Pancreas (tissue), 10 donors: ENCODE measurements around the gene DGKI. TPM values are rescaled to one million over a fixed set of nuclear protein-coding genes. Genes with fewer than 3 reads are reported as not detected.
"Not testable (repeated sequence)": the region's sequence is repeated elsewhere in the genome, so short reads cannot be mapped to it uniquely, and the experiment has no call there.

Experiments
- ATAC-seq, 4 donors: fragments of 200-7000 bp; cut with Tn5 transposase; one replicate each; pipeline versions ENCODE4 v1.8.0 to v1.9.1; 2020; ENCODE audit warnings: mild to moderate bottlenecking in 4 of 4, moderate library complexity in 4 of 4
- DNase-seq, 6 donors: peaks; one replicate each; pipeline ENCODE4 v3.0.0-alpha.2; 2020
- FAIRE-seq: peaks from 2 replicates; lab custom pipeline; 2012; peaks lifted over from hg19 to GRCh38; lab: Jason Lieb, UNC
- H3K27ac ChIP-seq, 4 donors: fragments of 200-600 bp; sonication (generic); 1 replicate in 3 of 4; 2 replicates in 1 of 4; pipeline versions ENCODE4 v1.5.0 to v1.8.0; 2020
- H3K27me3 ChIP-seq, 4 donors: fragments of 200-600 bp; one replicate each; pipeline ENCODE4 v1.8.0; 2021
- H3K36me3 ChIP-seq, 3 donors: fragments of 200-600 bp; sonication (generic) in 1 of 3; one replicate each; pipeline versions ENCODE4 v1.5.0 to v1.8.0; 2020 to 2021
- H3K4me1 ChIP-seq, 3 donors: fragments of 200-600 bp; one replicate each; pipeline ENCODE4 v1.8.0; 2021
- H3K4me3 ChIP-seq, 4 donors: fragments of 200-600 bp; sonication (generic) in 2 of 4; one replicate each; pipeline versions ENCODE4 v1.5.0 to v1.8.0; 2020 to 2021
- H3K9me3 ChIP-seq, 4 donors: fragments of 200-600 bp; one replicate each; pipeline ENCODE4 v1.8.0; 2021
- WGBS, 2 donors: extraction: QIAGEN DNeasy Blood & Tissue Kit; methylation state at CpG; one replicate each; pipeline ENCODE4 v1.1.7; 2013; 5-methylcytosine and 5-hydroxymethylcytosine counted together
- intact Hi-C, 3 donors: fragments of 100-400 bp; cut with DNase I; formaldehyde crosslinking; loops; one replicate each; pipeline versions ENCODE4 v1.11.1 to v1.14.2; 2022
- polyA plus RNA-seq, 2 donors: library from polyadenylated mRNA; stranded (reverse); fragments of 200-250 nt; gene quantifications; one replicate each; pipeline ENCODE4 v1.2.3, GENCODE V29; 2013
- total RNA-seq, 6 donors: library from RNA; stranded (reverse); fragmentation: NEBNext Ultra II Directional in 4 of 6; extraction: Animal tissue kit (Norgen Biotek cat#: 25700) in 4 of 6; gene quantifications; one replicate each; pipeline versions ENCODE4 v1.2.1 to v1.2.4, GENCODE V29; 2021 to 2023
- TF ChIP-seq, protein P1 (sequence below), 4 donors: fragments of 200-600 bp; sonication (generic) in 3 of 4; IDR thresholded peaks; one replicate each; pipeline versions ENCODE4 v1.5.0 to v1.8.0; 2021; ENCODE audit warnings: antibody characterized with exemption in 4 of 4
- donor health status: healthy with polysubstance abuse.
- donor health status: DM: no; HTN: no; CAD: no; lungs with moderate emphysema.
- donor health status: DM: no; HTN: no; CAD: no.
- donor health status: control.
- donor health status: control.
- donor health status: Bipolar disorder and iron deficiency.
- donor health status: DM: yes; HTN: yes; CAD: no.
- donor health status: DM: no; HTN: no; CAD: no.
- donor health status: DM: no; HTN: no; CAD: no.
- donor health status: DM: yes; HTN: yes; CAD: no.

DGKI gene
- total and polyA plus RNA-seq, 8 donors, result 0.04 to 0.81 (median 0.15) TPM

DNA sequence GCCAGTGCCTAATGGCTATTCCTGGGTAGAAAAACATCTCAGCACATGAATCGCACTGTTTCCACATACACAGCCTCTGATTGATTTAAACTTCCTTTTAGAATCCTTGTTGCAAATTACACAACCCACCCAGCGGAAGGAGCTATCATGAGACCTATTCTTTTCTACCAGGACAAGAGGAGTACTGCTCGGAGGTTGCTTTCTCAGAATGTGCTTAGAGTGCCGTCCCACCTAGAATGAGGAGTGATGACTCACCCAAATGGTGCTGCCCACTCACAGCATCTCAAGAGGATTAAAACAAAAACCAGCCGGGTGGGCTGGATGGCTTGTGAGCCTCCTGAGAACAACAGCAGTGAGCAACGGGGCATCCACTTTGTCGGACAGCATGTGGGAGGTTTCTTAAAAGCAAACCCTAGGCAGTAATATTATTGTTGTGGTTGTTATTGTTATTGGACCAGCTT lies 128.9 kb downstream of the DGKI start:
- peaks cover 0 to 2% (median 0%) of the 10 kb centered on the region in 4 donors for H3K27me3 ChIP-seq
- H3K9me3 ChIP-seq, result no peaks in the 10 kb centered on the region
- H3K4me3 ChIP-seq, result no peak overlapping the region
- no peak for FAIRE-seq
- H3K4me1 ChIP-seq, result no peaks in the 10 kb centered on the region
- intact Hi-C loops, result no loop called here
- DNase-seq, result no peak
- ATAC-seq, result no peak
- H3K36me3 ChIP-seq, result no peaks in the 10 kb centered on the region
- TF ChIP-seq, protein P1, sequence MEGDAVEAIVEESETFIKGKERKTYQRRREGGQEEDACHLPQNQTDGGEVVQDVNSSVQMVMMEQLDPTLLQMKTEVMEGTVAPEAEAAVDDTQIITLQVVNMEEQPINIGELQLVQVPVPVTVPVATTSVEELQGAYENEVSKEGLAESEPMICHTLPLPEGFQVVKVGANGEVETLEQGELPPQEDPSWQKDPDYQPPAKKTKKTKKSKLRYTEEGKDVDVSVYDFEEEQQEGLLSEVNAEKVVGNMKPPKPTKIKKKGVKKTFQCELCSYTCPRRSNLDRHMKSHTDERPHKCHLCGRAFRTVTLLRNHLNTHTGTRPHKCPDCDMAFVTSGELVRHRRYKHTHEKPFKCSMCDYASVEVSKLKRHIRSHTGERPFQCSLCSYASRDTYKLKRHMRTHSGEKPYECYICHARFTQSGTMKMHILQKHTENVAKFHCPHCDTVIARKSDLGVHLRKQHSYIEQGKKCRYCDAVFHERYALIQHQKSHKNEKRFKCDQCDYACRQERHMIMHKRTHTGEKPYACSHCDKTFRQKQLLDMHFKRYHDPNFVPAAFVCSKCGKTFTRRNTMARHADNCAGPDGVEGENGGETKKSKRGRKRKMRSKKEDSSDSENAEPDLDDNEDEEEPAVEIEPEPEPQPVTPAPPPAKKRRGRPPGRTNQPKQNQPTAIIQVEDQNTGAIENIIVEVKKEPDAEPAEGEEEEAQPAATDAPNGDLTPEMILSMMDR (IDR thresholded peaks at IDR 0.05), result no peak
- WGBS, 2 donors, result 50 to 58% methylated on average over 7 of the region's 7 CpGs
- no peak overlapping the region for H3K27ac ChIP-seq

DNA sequence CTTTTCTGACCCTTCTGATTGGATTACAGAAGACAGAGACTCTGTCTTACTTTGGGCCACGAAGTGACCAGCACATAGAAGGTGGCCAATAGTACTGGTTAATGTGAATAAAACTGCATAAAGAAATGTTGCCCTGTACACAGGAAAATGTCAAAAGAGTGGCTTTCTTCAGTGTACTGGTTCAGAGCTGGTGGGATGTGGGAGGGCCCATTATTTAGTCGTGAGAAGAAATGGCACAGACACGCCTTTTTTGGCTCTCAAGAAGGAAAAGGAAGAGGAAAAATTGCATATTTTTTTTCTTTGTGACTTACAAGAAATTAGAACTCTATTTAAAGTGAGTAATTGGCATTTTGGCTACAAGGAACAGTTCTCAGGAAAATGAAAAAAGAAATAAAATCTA lies 129.7 kb downstream of the DGKI start:
- FAIRE-seq (no peak), DNase-seq (no peak), ATAC-seq (no peak)
- Histone ChIP-seq H3K27me3 (peaks cover 0 to 5% (median 0%) of the 10 kb centered on the region in 4 donors), H3K36me3 (no peaks in the 10 kb centered on the region), H3K9me3 (no peaks in the 10 kb centered on the region), H3K4me3 (no peak overlapping the region), H3K27ac (no peak overlapping the region), H3K4me1 (no peaks in the 10 kb centered on the region)
- WGBS, 2 donors, result 49 to 62% methylated on average over 3 of the region's 3 CpGs
- TF ChIP-seq, protein P1 (IDR thresholded peaks at IDR 0.05), result no peak
- intact Hi-C loops, result no loop called here

DNA sequence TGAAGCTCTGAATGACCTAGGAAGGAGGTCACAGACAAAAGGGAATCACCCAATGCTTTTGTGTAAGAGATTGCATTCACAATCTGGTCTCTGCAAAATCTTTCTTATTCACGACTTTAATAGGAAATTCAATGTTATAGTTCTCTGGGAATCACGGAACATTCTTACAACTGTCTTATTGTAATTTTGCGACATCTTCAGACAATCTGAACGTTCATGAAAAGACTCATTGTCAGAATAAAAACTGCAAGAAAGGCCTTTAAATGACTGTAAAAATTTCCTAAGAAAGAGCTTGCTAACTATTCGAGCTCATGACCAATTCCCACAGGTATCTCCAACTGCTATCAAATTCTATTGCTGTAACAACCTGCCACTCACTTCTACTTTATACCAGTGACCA lies 130.7 kb downstream of the DGKI start:
- FAIRE-seq (no peak), ATAC-seq (no peak), DNase-seq (no peak)
- Histone ChIP-seq H3K4me3 (no peak overlapping the region), H3K4me1 (no peaks in the 10 kb centered on the region), H3K27ac (no peak overlapping the region), H3K27me3 (peaks cover 0 to 5% (median 0%) of the 10 kb centered on the region in 4 donors), H3K9me3 (no peaks in the 10 kb centered on the region), H3K36me3 (no peaks in the 10 kb centered on the region)
- TF ChIP-seq, protein P1 (IDR thresholded peaks at IDR 0.05), result no peak
- 62 to 73% methylated on average over 5 of the region's 5 CpGs for WGBS, 2 donors
- intact Hi-C loops, result no loop called here

DNA sequence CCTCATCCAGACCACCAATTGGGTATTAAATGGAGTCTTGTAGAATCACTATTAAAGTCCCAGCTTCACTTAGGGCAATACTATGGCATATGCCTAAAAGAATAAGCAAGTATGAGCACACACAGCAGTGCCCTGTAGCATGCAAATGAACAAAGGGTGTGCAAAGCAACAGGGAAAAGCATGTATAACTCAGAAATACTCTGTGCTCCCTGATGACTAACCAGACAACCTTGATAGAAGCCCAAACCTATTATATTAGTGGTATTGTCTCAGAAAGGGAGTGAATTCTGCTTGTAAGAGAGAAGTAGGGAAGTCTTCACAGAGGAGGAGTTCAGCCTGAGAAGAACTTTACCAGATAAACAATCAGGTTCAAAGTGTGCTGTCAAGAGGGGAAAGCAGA lies 131.2 kb downstream of the DGKI start:
- no peaks in the 10 kb centered on the region for H3K4me1 ChIP-seq
- TF ChIP-seq, protein P1 (IDR thresholded peaks at IDR 0.05), result no peak
- no peak for FAIRE-seq
- H3K9me3 ChIP-seq, result no peaks in the 10 kb centered on the region
- intact Hi-C loops, result no loop called here
- H3K27me3 ChIP-seq, result peaks cover 0 to 5% (median 0%) of the 10 kb centered on the region in 4 donors
- no peaks in the 10 kb centered on the region for H3K36me3 ChIP-seq
- no peak overlapping the region for H3K4me3 ChIP-seq
- no peak for DNase-seq
- H3K27ac ChIP-seq, result no peak overlapping the region
- no peak for ATAC-seq

DNA sequence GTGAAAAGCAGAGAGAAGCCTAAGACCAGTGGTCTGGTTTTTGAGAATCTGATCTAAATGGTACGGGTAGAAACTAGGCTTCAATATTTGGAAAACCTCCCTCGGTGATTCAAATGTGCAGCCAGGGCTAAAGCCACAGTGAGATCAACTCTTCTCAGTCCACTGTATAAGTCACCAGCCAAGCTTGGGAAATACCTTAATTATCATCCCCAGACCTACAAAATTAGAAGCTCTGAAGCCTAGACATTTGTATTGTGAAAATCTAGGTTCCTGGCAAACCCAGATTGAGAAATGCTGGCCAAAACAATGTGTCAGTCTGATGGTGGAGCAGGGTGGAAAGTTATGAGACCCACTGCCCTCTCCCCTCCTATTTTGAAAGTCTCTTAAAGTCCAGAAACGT lies 131.7 kb downstream of the DGKI start:
- no peak overlapping the region for H3K4me3 ChIP-seq
- 65 to 79% methylated on average over 3 of the region's 3 CpGs for WGBS, 2 donors
- no peaks in the 10 kb centered on the region for H3K4me1 ChIP-seq
- no peaks in the 10 kb centered on the region for H3K9me3 ChIP-seq
- no peaks in the 10 kb centered on the region for H3K36me3 ChIP-seq
- no peak overlapping the region for H3K27ac ChIP-seq
- H3K27me3 ChIP-seq, result peaks cover 0 to 5% (median 0%) of the 10 kb centered on the region in 4 donors
- FAIRE-seq (no peak), DNase-seq (no peak), ATAC-seq (no peak)
- TF ChIP-seq, protein P1 (IDR thresholded peaks at IDR 0.05), result no peak
- intact Hi-C loops, result no loop called here

DNA sequence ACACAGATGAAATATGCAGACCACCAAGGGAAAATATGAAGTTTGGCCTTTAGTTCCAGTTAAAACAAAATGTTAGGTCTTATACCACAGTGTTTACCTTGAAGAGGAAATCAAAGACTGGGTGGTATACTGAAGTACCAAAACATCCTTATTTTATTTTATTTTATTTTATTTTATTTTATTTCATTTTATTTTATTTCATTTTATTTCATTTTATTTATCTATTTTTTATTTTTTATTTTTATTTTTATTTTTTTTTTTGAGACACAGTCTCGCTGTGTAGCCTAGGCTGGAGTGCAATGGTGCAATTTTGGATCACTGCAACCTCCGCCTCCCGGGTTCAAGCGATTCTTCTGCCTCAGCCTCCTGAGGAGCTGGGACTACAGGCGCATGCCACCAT lies 140.4 kb downstream of the DGKI start:
- H3K9me3 ChIP-seq, H3K4me1 ChIP-seq, DNase-seq, H3K36me3 ChIP-seq, H3K4me3 ChIP-seq, FAIRE-seq, intact Hi-C loops, H3K27me3 ChIP-seq, H3K27ac ChIP-seq, ATAC-seq: not testable (repeated sequence)
- 93 to 96% methylated on average over 5 of the region's 5 CpGs for whole genome bisulfite sequencing, 2 donors
